A673 (cell line): ENCODE measurements around the gene NANOS1. TPM values are rescaled to one million over a fixed set of nuclear protein-coding genes. Genes with fewer than 3 reads are reported as not detected.

Source experiments
- BruUV-seq: library from RNA; stranded (reverse); fragments of 400-500 nt; replicated peaks from 2 replicates; lab custom pipeline; 2021; lab: Mats Ljungman, UMichigan
- CTCF ChIA-PET: fragments of 300-600 bp; sonication (Branson Sonifier 250); formaldehyde crosslinking; loops from one replicate; lab custom pipeline; 2022; ENCODE audit warnings: antibody characterized with exemption; lab: Charles Lee
- POLR2A ChIA-PET: fragments of 300-600 bp; sonication (Branson Sonifier 250); formaldehyde crosslinking; loops from one replicate; lab custom pipeline; 2022; ENCODE audit warnings: antibody characterized with exemption; ENCODE audit not compliant: low non-redundant PET; lab: Charles Lee
- DNase-seq: peaks from one replicate; pipeline ENCODE4 v3.0.0-alpha.2; 2015; ENCODE audit warnings: low spot score
- H3K27ac ChIP-seq: fragments of 200-600 bp; sonication (generic); 2 replicates; pipeline ENCODE4 v1.5.1; 2016; ENCODE audit warnings: mixed run types, low read depth, mild to moderate bottlenecking, mixed read lengths, antibody characterized with exemption, low read length; ENCODE audit not compliant: poor library complexity, severe bottlenecking
- H3K27me3 ChIP-seq: fragments of 200-600 bp; sonication (generic); replicated peaks from 2 replicates; pipeline ENCODE4 v1.6.1; 2017; ENCODE audit warnings: mixed run types, low read depth, mild to moderate bottlenecking, mixed read lengths, antibody characterized with exemption, low read length; ENCODE audit not compliant: insufficient read depth, poor library complexity
- H3K36me3 ChIP-seq: fragments of 200-600 bp; sonication (generic); 2 replicates; pipeline ENCODE4 v1.6.1; 2016; ENCODE audit warnings: mixed run types, mild to moderate bottlenecking, mixed read lengths, antibody characterized with exemption, low read length; ENCODE audit not compliant: insufficient read depth, poor library complexity, severe bottlenecking
- H3K4me1 ChIP-seq: fragments of 200-600 bp; sonication (generic); 2 replicates; pipeline ENCODE4 v1.6.1; 2017; ENCODE audit warnings: mixed run types, mild to moderate bottlenecking, mixed read lengths, antibody characterized with exemption, low read length; ENCODE audit not compliant: insufficient read depth, poor library complexity, severe bottlenecking
- H3K4me3 ChIP-seq: fragments of 200-600 bp; sonication (generic); 2 replicates; pipeline ENCODE4 v1.5.1; 2016; ENCODE audit warnings: low read depth, mixed run types, mild to moderate bottlenecking, mixed read lengths, low read length; ENCODE audit not compliant: poor library complexity, severe bottlenecking
- H3K9me3 ChIP-seq: fragments of 200-600 bp; sonication (generic); 2 replicates; pipeline ENCODE4 v1.6.1; 2016; ENCODE audit warnings: mixed run types, low read depth, mild to moderate bottlenecking, mixed read lengths, antibody characterized with exemption, low read length; ENCODE audit not compliant: poor library complexity, severe bottlenecking
- EZH2 ChIP-seq: fragments of 200-600 bp; sonication (generic); IDR thresholded peaks from 2 replicates; pipeline ENCODE4 v1.6.1; 2017; ENCODE audit warnings: borderline replicate concordance, low read depth, mild to moderate bottlenecking, mixed read lengths, antibody characterized with exemption, low read length; ENCODE audit not compliant: poor library complexity, severe bottlenecking
- intact Hi-C: fragments of 100-400 bp; cut with micrococcal nuclease; formaldehyde crosslinking; loops from one replicate; pipeline ENCODE4 v1.10.0; 2022; ENCODE audit not compliant: unreplicated experiment
- total RNA-seq: library from RNA; stranded (reverse); gene quantifications from 2 replicates; pipeline ENCODE4 v1.2.3, GENCODE V29; 2021
- TF ChIP-seq, protein P1 (sequence below): fragments of 300-800, 200-600 bp; sonication (generic); conservative IDR thresholded peaks from 2 replicates; pipeline ENCODE4 v1.5.1; 2017; ENCODE audit warnings: low read depth, mild to moderate bottlenecking, antibody characterized with exemption, low read length, moderate library complexity, mixed read lengths

Gene NANOS1
- total RNA-seq, 1 experiment from 2014 or later: 0.67 TPM

DNA sequence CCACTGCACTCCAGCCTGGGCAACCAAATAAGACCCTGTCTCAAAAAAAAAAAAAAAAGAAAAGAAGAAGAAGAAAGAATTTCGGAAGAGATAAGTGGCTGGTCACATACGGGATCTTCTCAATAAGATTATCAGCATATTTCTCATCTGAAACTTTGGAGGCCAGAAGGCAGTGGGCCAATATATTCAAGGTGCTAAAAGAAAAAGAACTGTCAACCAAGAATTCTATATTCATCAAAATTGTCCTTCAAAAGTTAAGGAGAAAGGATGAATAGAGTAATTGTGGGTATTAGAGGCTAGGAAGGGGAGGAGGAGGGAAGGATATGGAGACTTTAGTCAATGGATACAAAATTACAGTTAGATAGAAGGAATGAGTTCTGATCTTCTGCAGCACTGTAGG lies 43.9 kb upstream of the NANOS1 start:
- Histone ChIP-seq H3K27me3 (no peaks in the 10 kb centered on the region), H3K4me1 (peaks cover 5% of the 10 kb centered on the region), H3K4me3 (no peak overlapping the region), H3K36me3 (no peaks in the 10 kb centered on the region), H3K9me3 (no peaks in the 10 kb centered on the region), H3K27ac (no peak overlapping the region)
- no peak for TF ChIP-seq EZH2
- ChIA-PET CTCF (no interaction called here), POLR2A (no interaction called here)
- no peak for DNase-seq
- intact Hi-C loops: no loop called here
- no TSS peak for BruUV-seq

DNA sequence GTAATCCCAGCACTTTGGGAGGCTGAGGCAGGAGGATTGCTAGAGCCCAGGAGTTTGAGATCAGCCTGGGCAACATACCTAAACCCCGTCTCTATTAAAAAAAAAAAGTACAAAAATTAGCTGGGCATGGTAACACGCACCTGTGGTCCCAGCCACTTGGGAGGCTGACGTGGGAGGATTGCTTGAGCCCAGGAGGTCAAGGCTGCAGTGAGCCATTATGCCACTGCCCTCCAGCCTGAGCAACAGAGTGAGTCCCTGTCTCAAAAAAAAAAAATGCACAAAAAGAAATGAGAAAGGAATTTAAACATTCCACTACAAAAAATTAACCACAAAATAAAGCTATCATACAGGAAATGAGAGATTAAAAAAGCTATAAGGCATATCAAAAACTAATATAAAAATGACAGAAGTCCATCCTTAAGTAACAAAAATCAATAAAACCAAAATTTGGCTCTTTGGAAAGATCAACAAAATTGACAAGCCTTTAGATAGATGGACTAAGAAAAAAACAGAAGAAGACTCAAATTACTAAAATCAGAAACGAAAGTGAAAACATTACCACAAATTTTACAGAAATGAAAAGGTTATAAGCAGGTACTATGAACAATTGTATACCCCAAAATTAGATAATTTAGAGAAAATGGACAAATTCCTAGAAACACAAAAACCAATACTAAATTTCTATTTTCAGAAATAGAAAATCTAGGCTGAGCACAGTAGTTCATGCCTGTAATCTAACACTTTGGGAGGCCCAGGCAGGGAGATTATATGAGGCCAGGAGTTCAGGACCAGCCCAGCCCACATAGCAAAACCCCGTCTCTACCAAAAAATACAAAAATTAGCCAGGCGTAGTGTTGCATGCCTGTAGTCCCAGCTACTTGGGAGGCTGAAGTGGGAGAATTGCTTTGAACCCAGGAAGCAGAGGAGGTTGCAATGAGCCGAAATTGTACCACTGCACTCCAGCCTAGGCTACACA lies 42.4 kb upstream of the NANOS1 start:
- intact Hi-C loops: no loop called here
- TF ChIP-seq, protein P1, sequence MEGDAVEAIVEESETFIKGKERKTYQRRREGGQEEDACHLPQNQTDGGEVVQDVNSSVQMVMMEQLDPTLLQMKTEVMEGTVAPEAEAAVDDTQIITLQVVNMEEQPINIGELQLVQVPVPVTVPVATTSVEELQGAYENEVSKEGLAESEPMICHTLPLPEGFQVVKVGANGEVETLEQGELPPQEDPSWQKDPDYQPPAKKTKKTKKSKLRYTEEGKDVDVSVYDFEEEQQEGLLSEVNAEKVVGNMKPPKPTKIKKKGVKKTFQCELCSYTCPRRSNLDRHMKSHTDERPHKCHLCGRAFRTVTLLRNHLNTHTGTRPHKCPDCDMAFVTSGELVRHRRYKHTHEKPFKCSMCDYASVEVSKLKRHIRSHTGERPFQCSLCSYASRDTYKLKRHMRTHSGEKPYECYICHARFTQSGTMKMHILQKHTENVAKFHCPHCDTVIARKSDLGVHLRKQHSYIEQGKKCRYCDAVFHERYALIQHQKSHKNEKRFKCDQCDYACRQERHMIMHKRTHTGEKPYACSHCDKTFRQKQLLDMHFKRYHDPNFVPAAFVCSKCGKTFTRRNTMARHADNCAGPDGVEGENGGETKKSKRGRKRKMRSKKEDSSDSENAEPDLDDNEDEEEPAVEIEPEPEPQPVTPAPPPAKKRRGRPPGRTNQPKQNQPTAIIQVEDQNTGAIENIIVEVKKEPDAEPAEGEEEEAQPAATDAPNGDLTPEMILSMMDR: no peak
- TF ChIP-seq EZH2: no peak
- H3K4me1 ChIP-seq: no peaks in the 10 kb centered on the region
- CTCF ChIA-PET: no interaction called here
- DNase-seq: no peak
- no peak overlapping the region for H3K4me3 ChIP-seq
- no TSS peak for BruUV-seq
- H3K9me3 ChIP-seq: no peaks in the 10 kb centered on the region
- no peak overlapping the region for H3K27ac ChIP-seq
- no peaks in the 10 kb centered on the region for H3K27me3 ChIP-seq
- POLR2A ChIA-PET: no interaction called here
- H3K36me3 ChIP-seq: no peaks in the 10 kb centered on the region

DNA sequence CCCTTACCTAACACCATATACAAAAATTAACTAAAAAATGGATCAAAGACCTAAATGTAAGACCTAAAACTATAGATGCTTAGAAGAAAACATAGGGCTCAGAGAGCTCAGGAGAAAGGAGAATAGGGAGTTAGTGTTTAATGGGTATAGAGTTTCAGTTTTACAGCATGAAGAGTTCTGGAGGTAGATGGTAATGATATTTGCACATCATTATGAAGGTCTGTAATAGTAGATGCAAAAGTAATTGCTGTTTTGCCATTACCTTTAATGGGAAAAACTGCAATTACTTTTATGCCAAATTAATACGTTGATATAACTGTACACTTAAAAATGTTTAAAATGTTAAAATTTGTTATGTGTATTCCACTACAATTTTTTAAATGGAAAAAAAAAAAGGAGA lies 39.2 kb upstream of the NANOS1 start:
- intact Hi-C loops: no loop called here

More for the DNA sequence above, 39.2 kb upstream of the NANOS1 start:
- Histone ChIP-seq H3K36me3 (no peaks in the 10 kb centered on the region), H3K27ac (no peak overlapping the region), H3K4me3 (no peak overlapping the region), H3K9me3 (no peaks in the 10 kb centered on the region), H3K27me3 (peaks cover 3% of the 10 kb centered on the region), H3K4me1 (no peaks in the 10 kb centered on the region)
- TF ChIP-seq, protein P1: no peak
- no peak for TF ChIP-seq EZH2
- no peak for DNase-seq
- ChIA-PET CTCF (no interaction called here), POLR2A (no interaction called here)
- BruUV-seq: no TSS peak
